Right lobe of liver (tissue), 6 donors: ENCODE data around the gene SAMD7. TPM values are rescaled to one million over a fixed set of nuclear protein-coding genes. Genes with fewer than 3 reads are reported as not detected.

Experiments used
- ATAC-seq, 4 donors: fragments of 200-7000 bp; cut with Tn5 transposase; one replicate each; pipeline ENCODE4 v1.9.1; 2020; ENCODE audit warnings: mild to moderate bottlenecking in 4 of 4, moderate library complexity in 4 of 4
- DNase-seq, 3 donors: peaks; one replicate each; pipeline ENCODE4 v3.0.0-alpha.2; 2020
- H3K27ac ChIP-seq, 3 donors: fragments of 200-600 bp; one replicate each; pipeline ENCODE4 v1.8.0; 2022
- H3K27me3 ChIP-seq, 2 donors: fragments of 200-600 bp; one replicate each; pipeline ENCODE4 v1.8.0; 2022
- H3K36me3 ChIP-seq, 4 donors: fragments of 200-600 bp; sonication (generic) in 1 of 4; one replicate each; pipeline versions ENCODE4 v1.5.1 to v1.8.0; 2017 to 2022; ENCODE audit warnings: control low read depth in 1 of 4
- H3K4me1 ChIP-seq, 4 donors: fragments of 200-600 bp; sonication (generic) in 1 of 4; one replicate each; pipeline versions ENCODE4 v1.5.1 to v1.8.0; 2017 to 2022; ENCODE audit warnings: control low read depth in 1 of 4
- H3K4me3 ChIP-seq, 3 donors: fragments of 200-600 bp; one replicate each; pipeline ENCODE4 v1.8.0; 2022
- H3K9me3 ChIP-seq, 4 donors: fragments of 200-600 bp; sonication (generic) in 1 of 4; one replicate each; pipeline versions ENCODE4 v1.5.1 to v1.8.0; 2017 to 2022; ENCODE audit warnings: control low read depth in 1 of 4
- POLR2A ChIP-seq: fragments of 450-650 bp; IDR thresholded peaks from one replicate; pipeline ENCODE4 v1.6.1; 2017; ENCODE audit warnings: antibody characterized with exemption, mild to moderate bottlenecking
- WGBS: methylation state at CpG from one replicate; pipeline ENCODE4 v1.1.6; 2018; ENCODE audit warnings: low coverage, low lambda C conversion rate; ENCODE audit not compliant: insufficient coverage; ENCODE audit errors: missing lambda C conversion rate; 5-methylcytosine and 5-hydroxymethylcytosine counted together
- intact Hi-C, 2 donors: fragments of 100-400 bp; cut with DNase I; formaldehyde crosslinking; loops; one replicate each; pipeline versions ENCODE4 v1.11.2 to v1.14.1; 2022
- total RNA-seq, 6 experiments: library from RNA; depleted of rRNA in 2 of 6; stranded (reverse); fragments of >200 nt in 2 of 6; fragmentation: NEBNext Ultra II Directional in 3 of 6; extraction: Animal tissue kit (Norgen Biotek cat#: 25700) in 3 of 6; gene quantifications; one replicate each; pipeline versions ENCODE4 v1.1.0 to v1.2.4, GENCODE V29; 2016 to 2023
- TF ChIP-seq, protein P1 (sequence below), 4 donors: fragments of 200-600 bp in 3 of 4; fragments of 450-650 bp in 1 of 4; IDR thresholded peaks; one replicate each; pipeline versions ENCODE4 v1.5.1 to v1.8.0; 2016 to 2022; ENCODE audit warnings: antibody characterized with exemption in 4 of 4, mild to moderate bottlenecking in 2 of 4
- donor health status: DM: no; HTN: yes; CAD: no.
- donor health status: DM: no; HTN: no; CAD: no.
- donor health status: DM: no; HTN: no; CAD: no.
- donor health status: DM: no; HTN: yes; CAD: no.
- donor health status: DM: no; HTN: yes; CAD: no.

The SAMD7 gene
- total RNA-seq, 6 experiments from 2014 or later, result not detected

DNA sequence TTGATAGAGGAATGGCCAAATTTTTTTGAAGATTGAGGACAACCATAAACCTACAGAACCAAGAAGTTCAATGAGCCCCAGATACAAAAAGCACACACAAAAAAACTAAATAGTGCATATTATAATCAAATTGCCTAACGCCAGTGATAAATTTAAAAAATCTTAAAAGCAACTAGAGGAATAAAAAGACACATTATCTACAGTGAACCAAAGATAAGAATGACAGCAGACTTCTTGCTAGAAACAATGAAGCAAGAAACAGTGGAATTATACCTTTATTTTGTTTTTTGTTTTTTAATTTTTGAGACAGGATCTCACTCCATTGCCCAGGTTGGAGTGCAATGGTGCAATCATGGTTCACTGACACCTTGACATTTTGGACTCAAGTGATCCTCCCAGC is 9.9 kb upstream of the SAMD7 start:
- Histone ChIP-seq H3K4me3 (no peak overlapping the region), H3K27ac (no peak overlapping the region), H3K9me3 (no peaks in the 10 kb centered on the region), H3K4me1 (no peaks in the 10 kb centered on the region), H3K27me3 (no peaks in the 10 kb centered on the region), H3K36me3 (no peaks in the 10 kb centered on the region)
- DNase-seq (no peak), ATAC-seq (no peak)
- 89% methylated on average over 1 of the region's 1 CpG for WGBS
- intact Hi-C loops, result no loop called here
- TF ChIP-seq, protein P1, sequence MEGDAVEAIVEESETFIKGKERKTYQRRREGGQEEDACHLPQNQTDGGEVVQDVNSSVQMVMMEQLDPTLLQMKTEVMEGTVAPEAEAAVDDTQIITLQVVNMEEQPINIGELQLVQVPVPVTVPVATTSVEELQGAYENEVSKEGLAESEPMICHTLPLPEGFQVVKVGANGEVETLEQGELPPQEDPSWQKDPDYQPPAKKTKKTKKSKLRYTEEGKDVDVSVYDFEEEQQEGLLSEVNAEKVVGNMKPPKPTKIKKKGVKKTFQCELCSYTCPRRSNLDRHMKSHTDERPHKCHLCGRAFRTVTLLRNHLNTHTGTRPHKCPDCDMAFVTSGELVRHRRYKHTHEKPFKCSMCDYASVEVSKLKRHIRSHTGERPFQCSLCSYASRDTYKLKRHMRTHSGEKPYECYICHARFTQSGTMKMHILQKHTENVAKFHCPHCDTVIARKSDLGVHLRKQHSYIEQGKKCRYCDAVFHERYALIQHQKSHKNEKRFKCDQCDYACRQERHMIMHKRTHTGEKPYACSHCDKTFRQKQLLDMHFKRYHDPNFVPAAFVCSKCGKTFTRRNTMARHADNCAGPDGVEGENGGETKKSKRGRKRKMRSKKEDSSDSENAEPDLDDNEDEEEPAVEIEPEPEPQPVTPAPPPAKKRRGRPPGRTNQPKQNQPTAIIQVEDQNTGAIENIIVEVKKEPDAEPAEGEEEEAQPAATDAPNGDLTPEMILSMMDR (IDR thresholded peaks at IDR 0.05), result no peak
- no peak for TF ChIP-seq POLR2A

DNA sequence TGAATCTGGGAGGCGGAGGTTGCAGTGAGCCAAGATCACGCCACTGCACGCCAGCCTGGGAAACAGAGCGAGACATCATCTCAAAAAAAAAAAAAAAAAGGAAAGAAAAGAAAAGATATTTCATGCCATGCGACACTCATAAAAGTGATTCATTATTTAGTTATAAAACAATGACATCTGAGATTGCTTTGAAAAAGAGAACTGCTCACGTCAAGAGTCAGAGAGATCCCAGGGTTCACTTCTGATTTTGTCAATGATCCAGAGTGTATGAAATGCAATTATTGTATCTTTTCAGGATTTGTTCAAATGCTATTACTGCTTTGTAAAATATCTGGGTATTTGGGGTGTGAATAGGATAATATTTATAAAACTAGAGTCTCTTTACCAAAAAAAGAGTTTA is 6.0 kb upstream of the SAMD7 start:
- H3K4me3 ChIP-seq, result no peak overlapping the region
- ATAC-seq (no peak), DNase-seq (no peak)
- H3K36me3 ChIP-seq, result no peaks in the 10 kb centered on the region
- no peaks in the 10 kb centered on the region for H3K9me3 ChIP-seq
- intact Hi-C loops, result no loop called here
- 62% methylated on average over 3 of the region's 6 CpGs for WGBS
- H3K27me3 ChIP-seq, result no peaks in the 10 kb centered on the region
- TF ChIP-seq, protein P1 (IDR thresholded peaks at IDR 0.05), result no peak
- no peak for TF ChIP-seq POLR2A
- H3K4me1 ChIP-seq, result no peaks in the 10 kb centered on the region
- no peak overlapping the region for H3K27ac ChIP-seq

DNA sequence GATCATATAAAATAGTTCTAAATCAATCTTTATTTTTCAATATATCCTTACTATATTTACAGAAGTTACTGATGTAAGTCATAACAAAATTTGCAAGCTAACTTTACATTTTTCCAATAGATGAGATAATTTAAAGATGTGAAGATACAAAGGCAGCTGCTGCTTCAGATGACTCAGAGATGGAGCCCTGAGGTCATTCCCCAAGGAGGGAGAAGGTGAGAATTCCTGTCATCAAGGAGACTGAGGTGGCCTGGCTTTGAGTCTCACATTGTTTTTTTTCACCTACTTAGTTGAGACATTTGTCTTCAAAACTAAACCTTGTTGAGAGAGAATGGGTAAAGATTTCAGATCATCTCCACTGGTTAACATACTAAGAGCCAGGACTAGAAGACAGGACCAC is 3.9 kb upstream of the SAMD7 start:
- no peaks in the 10 kb centered on the region for H3K4me1 ChIP-seq
- ATAC-seq (no peak), DNase-seq (no peak)
- H3K27ac ChIP-seq, result no peak overlapping the region
- H3K36me3 ChIP-seq, result no peaks in the 10 kb centered on the region
- intact Hi-C loops, result no loop called here
- TF ChIP-seq, protein P1 (IDR thresholded peaks at IDR 0.05), result no peak
- no peak for TF ChIP-seq POLR2A
- no peaks in the 10 kb centered on the region for H3K9me3 ChIP-seq
- no peaks in the 10 kb centered on the region for H3K27me3 ChIP-seq
- no peak overlapping the region for H3K4me3 ChIP-seq

DNA sequence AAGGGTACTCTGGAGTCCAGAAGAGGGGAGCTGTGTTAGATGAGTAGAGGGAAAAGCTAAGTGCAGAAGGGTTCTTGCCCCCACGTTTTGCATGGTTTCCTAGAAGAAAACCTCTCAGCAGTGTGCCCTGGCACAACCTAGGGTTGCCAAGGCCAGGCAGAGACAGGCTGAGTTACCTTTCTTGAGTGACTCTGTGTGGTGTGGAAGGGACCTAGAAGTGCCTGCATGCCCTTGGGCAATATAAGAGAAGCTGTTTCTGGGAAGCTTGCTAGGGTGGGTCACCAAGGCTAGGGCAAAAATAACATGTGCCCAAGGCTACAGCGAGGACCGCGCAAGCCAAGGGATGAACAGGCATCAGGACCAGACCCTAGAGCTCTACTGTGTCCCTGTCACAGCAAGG is 3.4 kb upstream of the SAMD7 start:
- no peak for ATAC-seq
- Histone ChIP-seq H3K27me3 (no peaks in the 10 kb centered on the region), H3K4me3 (no peak overlapping the region), H3K27ac (no peak overlapping the region), H3K36me3 (no peaks in the 10 kb centered on the region), H3K9me3 (no peaks in the 10 kb centered on the region), H3K4me1 (no peaks in the 10 kb centered on the region)
- DNase-seq, result no peak
- 81% methylated on average over 4 of the region's 4 CpGs for WGBS
- TF ChIP-seq, protein P1 (IDR thresholded peaks at IDR 0.05), result no peak
- no peak for TF ChIP-seq POLR2A
- intact Hi-C loops, result no loop called here

DNA sequence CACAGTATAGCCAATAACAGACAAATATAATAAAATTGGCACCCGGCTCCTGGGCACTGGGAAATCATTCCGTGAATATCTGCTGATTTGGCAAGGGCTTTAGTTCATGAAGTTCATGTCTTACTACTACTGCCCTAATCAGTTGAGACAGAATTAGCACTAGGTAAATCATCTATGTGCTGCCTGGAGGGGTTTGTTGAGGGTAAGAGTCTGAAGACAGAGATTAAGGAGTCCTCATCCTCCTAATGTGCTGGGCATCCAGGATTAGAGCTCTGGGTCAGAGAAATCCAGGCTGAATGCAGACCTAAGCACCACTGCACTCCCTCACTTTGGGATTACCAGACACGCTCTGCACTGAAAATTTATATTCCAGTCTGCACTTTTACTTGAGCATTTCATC is 2.0 kb downstream of the SAMD7 start:
- DNase-seq, result no peak
- H3K4me1 ChIP-seq, result no peaks in the 10 kb centered on the region
- H3K9me3 ChIP-seq, result no peaks in the 10 kb centered on the region
- no peaks in the 10 kb centered on the region for H3K36me3 ChIP-seq
- TF ChIP-seq, protein P1 (IDR thresholded peaks at IDR 0.05), result no peak
- no peak for TF ChIP-seq POLR2A
- intact Hi-C loops, result no loop called here
- no peaks in the 10 kb centered on the region for H3K27me3 ChIP-seq
- H3K27ac ChIP-seq, result no peak overlapping the region
- H3K4me3 ChIP-seq, result no peak overlapping the region
- no peak for ATAC-seq
- 38% methylated on average over 3 of the region's 3 CpGs for WGBS
